Esophagus (tissue), 2 donors: ENCODE results near the gene MYOM1. TPM values are rescaled to one million over a fixed set of nuclear protein-coding genes. Genes with fewer than 3 reads are reported as not detected.
"Not testable (repeated sequence)": the region's sequence is repeated elsewhere in the genome, so short reads cannot be mapped to it uniquely, and the experiment has no call there.

Experiments
- H3K27ac ChIP-seq, 2 donors: one replicate each; pipeline ENCODE4 v1.5.1; 2013; ENCODE audit warnings: low read depth in 2 of 2, mild to moderate bottlenecking in 2 of 2, inconsistent platforms in 1 of 2, low read length in 1 of 2, moderate library complexity in 1 of 2
- H3K27me3 ChIP-seq, 2 donors: one replicate each; pipeline ENCODE4 v1.6.1; 2013; ENCODE audit warnings: low read length in 2 of 2, control low read depth in 1 of 2, mild to moderate bottlenecking in 1 of 2; ENCODE audit not compliant: insufficient read depth in 2 of 2, control insufficient read depth in 1 of 2
- H3K36me3 ChIP-seq, 2 donors: one replicate each; pipeline ENCODE4 v1.6.1; 2013; ENCODE audit warnings: low read length in 1 of 2; ENCODE audit not compliant: control insufficient read depth in 2 of 2, insufficient read depth in 2 of 2
- H3K4me1 ChIP-seq, 2 donors: one replicate each; pipeline ENCODE4 v1.6.1; 2013; ENCODE audit warnings: low read length in 1 of 2; ENCODE audit not compliant: control insufficient read depth in 2 of 2, insufficient read depth in 2 of 2
- H3K4me3 ChIP-seq, 2 donors: one replicate each; pipeline ENCODE4 v1.5.1; 2013; ENCODE audit warnings: low read length in 2 of 2, mild to moderate bottlenecking in 2 of 2, low read depth in 1 of 2, moderate library complexity in 1 of 2
- H3K9me3 ChIP-seq, 2 donors: one replicate each; pipeline ENCODE4 v1.6.1; 2013; ENCODE audit warnings: mild to moderate bottlenecking in 2 of 2, low read depth in 1 of 2, low read length in 1 of 2, moderate library complexity in 1 of 2; ENCODE audit not compliant: control insufficient read depth in 2 of 2, insufficient read depth in 1 of 2
- WGBS, 2 donors: extraction: QIAGEN DNeasy Blood & Tissue Kit; methylation state at CpG; one replicate each; pipeline ENCODE4 v1.1.7; 2013; 5-methylcytosine and 5-hydroxymethylcytosine counted together
- polyA plus RNA-seq, 2 donors: library from polyadenylated mRNA; stranded (reverse); fragments of 200-250 nt; gene quantifications; one replicate each; pipeline ENCODE4 v1.2.3, GENCODE V29; 2013
- donor health status: healthy with polysubstance abuse.
- donor health status: Bipolar disorder and iron deficiency.

Gene MYOM1
- polyA plus RNA-seq, 2 donors = 1.6 to 1.7 TPM

GRCh38 chr18:3212657-3213056, 7.1 kb downstream of the MYOM1 start:
- 56 to 65% methylated on average over 4 of the region's 4 CpGs for WGBS, 2 donors
- H3K4me3 ChIP-seq = no peak overlapping the region
- H3K4me1 ChIP-seq = peaks cover 0 to 4% of the 10 kb centered on the region in 2 donors
- peak overlapping the region in 1 of 2 donors; percentile 28 for H3K27ac ChIP-seq
- no peaks in the 10 kb centered on the region for H3K36me3 ChIP-seq
- H3K27me3 ChIP-seq = no peaks in the 10 kb centered on the region
- no peaks in the 10 kb centered on the region for H3K9me3 ChIP-seq

DNA sequence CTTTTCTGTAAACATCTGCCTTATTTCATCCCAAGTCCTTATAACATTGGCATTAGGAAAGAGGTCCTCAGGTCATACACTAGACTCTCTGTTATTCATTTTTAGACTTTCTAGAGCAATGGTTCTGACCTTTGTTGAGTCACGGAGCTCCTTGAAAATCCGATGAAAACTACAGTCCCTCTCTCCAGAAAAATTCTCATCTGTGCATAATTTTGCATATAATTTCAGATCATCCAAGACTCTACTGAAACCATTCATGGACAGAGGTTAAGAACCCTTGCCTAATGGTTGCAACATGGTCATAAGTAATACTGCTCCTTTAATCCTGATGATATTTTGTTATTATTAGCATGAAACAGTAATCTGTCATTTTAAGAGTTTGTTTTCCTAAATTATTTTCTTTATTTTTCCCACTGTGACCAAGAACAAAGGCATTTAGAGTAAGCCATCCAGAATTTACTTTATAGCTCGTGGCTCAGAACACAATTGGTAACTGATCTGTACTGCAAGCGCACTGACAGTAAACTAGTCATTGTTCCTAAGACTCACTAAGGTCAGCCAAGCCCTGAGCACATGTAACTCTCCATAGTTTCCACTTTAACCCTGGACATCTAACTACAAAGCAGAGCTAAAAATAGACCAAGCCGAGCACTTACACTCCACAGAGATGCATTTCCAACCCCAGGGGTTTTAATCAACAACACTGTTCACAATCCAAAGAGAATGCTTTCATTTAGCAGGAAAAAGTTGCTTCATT, 8.4 kb downstream of the MYOM1 start:
- Histone ChIP-seq H3K9me3 (no peaks in the 10 kb centered on the region), H3K36me3 (no peaks in the 10 kb centered on the region), H3K4me3 (no peak overlapping the region), H3K27me3 (no peaks in the 10 kb centered on the region), H3K4me1 (peaks cover 0 to 4% of the 10 kb centered on the region in 2 donors), H3K27ac (no peak overlapping the region)
- 62 to 63% methylated on average over 5 of the region's 5 CpGs for WGBS, 2 donors

DNA sequence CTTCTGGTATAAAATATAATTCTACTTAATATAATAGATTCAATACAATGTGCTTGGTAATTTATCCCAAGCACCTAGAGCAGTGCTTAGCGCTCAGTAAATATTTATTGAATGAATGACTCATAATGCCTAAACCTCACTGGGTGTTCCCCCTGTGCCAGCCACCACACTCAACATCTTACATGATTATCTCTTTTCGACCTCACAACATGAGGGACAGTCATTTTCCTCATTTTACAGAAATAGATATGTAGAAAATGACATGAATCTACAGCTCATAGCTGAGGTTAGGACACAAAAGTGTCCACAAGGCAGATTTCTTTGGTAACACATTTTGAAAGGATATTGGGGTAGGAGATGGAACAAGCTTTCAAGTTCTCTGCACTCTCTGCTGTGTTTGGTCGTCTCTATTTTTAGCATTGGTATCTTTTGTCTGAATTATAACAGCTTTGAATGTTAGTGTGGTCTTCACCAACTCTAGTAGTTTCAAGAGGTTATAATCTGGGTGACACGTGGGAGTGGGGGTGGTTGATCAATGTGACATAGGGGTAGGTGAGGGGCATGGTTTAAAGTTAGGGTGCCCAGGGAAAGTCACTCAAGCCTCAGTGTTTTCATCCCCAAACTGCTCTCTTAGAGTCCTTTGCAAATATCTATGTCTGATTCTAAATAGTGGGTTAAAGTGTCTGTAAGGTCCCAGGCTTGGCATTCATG, 9.8 kb downstream of the MYOM1 start:
- Histone ChIP-seq H3K4me1 (peaks cover 0 to 4% of the 10 kb centered on the region in 2 donors), H3K4me3 (no peak overlapping the region), H3K36me3 (no peaks in the 10 kb centered on the region), H3K9me3 (no peaks in the 10 kb centered on the region), H3K27me3 (no peaks in the 10 kb centered on the region), H3K27ac (no peak overlapping the region)
- WGBS, 2 donors = 65 to 68% methylated on average over 4 of the region's 4 CpGs

GRCh38 chr18:3207565-3207964, 12.2 kb downstream of the MYOM1 start:
- H3K27ac ChIP-seq = no peak overlapping the region
- no peaks in the 10 kb centered on the region for H3K27me3 ChIP-seq
- WGBS, 2 donors = 64 to 67% methylated on average over 2 of the region's 2 CpGs
- H3K9me3 ChIP-seq = no peaks in the 10 kb centered on the region
- no peaks in the 10 kb centered on the region for H3K36me3 ChIP-seq
- H3K4me1 ChIP-seq = peaks cover 0 to 4% of the 10 kb centered on the region in 2 donors
- H3K4me3 ChIP-seq = no peak overlapping the region

GRCh38 chr18:3205239-3205638, 14.5 kb downstream of the MYOM1 start:
- no peaks in the 10 kb centered on the region for H3K36me3 ChIP-seq
- no peak overlapping the region for H3K27ac ChIP-seq
- no peak overlapping the region for H3K4me3 ChIP-seq
- H3K4me1 ChIP-seq = peaks cover 0 to 4% of the 10 kb centered on the region in 2 donors
- no peaks in the 10 kb centered on the region for H3K27me3 ChIP-seq
- peaks cover 0 to 2% of the 10 kb centered on the region in 2 donors for H3K9me3 ChIP-seq

GRCh38 chr18:3199942-3200645, 19.7 kb downstream of the MYOM1 start:
- WGBS, 2 donors = 70 to 83% methylated on average over 2 of the region's 2 CpGs
- H3K4me1 ChIP-seq = no peaks in the 10 kb centered on the region
- H3K36me3 ChIP-seq = no peaks in the 10 kb centered on the region
- H3K4me3 ChIP-seq = no peak overlapping the region
- H3K27ac ChIP-seq = no peak overlapping the region
- peaks cover 0 to 2% of the 10 kb centered on the region in 2 donors for H3K9me3 ChIP-seq
- no peaks in the 10 kb centered on the region for H3K27me3 ChIP-seq

- H3K27ac ChIP-seq, H3K4me3 ChIP-seq, H3K36me3 ChIP-seq, H3K27me3 ChIP-seq, H3K9me3 ChIP-seq, H3K4me1 ChIP-seq: not testable (repeated sequence)
- WGBS, 2 donors = 89 to 90% methylated on average over 11 of the region's 11 CpGs
Measured at GRCh38 chr18:3198260-3198860, 21.4 kb downstream of the MYOM1 start.

DNA sequence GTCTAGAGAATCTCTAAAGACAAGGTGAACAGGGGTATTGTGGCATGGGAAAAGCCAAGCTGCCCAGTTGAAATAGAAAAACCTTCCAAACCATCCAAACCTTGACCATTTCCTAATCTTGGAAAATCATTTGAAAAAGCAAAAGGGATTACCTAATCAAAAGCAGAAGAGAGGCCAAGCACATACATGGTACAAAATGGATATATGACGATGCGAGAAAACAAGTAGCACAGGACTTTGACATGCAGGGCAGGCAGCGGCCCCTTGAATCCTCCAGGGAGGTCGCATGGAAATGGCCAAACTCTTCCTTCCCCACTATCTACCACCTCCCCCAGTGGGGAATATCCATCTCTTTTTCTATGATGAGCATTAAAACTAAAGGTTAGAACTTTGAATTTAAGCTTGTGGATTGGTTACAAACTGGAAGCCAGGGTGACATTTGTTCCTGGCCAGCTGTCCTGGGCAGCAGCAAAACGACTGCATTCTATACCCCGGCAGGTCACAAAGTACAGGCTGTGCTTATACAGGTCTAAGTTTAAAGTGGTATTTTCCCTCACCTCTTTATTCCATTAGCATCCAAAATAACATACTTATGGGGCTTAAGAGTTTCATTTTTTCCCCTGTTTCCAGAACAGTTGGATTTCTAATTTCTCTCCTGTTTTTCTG, 24.7 kb downstream of the MYOM1 start:
- 83 to 87% methylated on average over 6 of the region's 6 CpGs for WGBS, 2 donors
- Histone ChIP-seq H3K9me3 (no peaks in the 10 kb centered on the region), H3K27ac (no peak overlapping the region)

GRCh38 chr18:3193331-3193730, 26.4 kb downstream of the MYOM1 start:
- H3K36me3 ChIP-seq = no peaks in the 10 kb centered on the region
- no peak overlapping the region for H3K4me3 ChIP-seq
- no peaks in the 10 kb centered on the region for H3K9me3 ChIP-seq
- no peaks in the 10 kb centered on the region for H3K27me3 ChIP-seq
- H3K4me1 ChIP-seq = no peaks in the 10 kb centered on the region
- H3K27ac ChIP-seq = no peak overlapping the region
- WGBS, 2 donors = 74 to 83% methylated on average over 1 of the region's 1 CpG

More for the DNA sequence above, 24.7 kb downstream of the MYOM1 start:
- Histone ChIP-seq H3K36me3 (no peaks in the 10 kb centered on the region), H3K4me3 (no peak overlapping the region), H3K4me1 (no peaks in the 10 kb centered on the region), H3K27me3 (no peaks in the 10 kb centered on the region)
